Epithelial cell of proximal tubule (primary cell): ENCODE measurements around the gene UFC1. TPM values are rescaled to one million over a fixed set of nuclear protein-coding genes. Genes with fewer than 3 reads are reported as not detected.

Experiments used
- DNase-seq: peaks from one replicate; pipeline ENCODE4 v3.0.0-alpha.2; 2011; ENCODE audit warnings: low read depth
- H3K4me3 ChIP-seq: 2 replicates; pipeline ENCODE4 v1.5.1; 2011; ENCODE audit warnings: low read depth, mild to moderate bottlenecking, low read length
- CTCF ChIP-seq: conservative IDR thresholded peaks from 2 replicates; pipeline ENCODE4 v1.5.1; 2012; ENCODE audit warnings: low read depth, mild to moderate bottlenecking, low read length
- total RNA-seq: library from RNA; depleted of rRNA; stranded (reverse); fragments of >200 nt; gene quantifications from 2 replicates; pipeline ENCODE4 v1.2.3, GENCODE V29; 2015

The UFC1 gene
- total RNA-seq, 1 donor from 2014 or later, result 117 TPM

GRCh38 chr1:161138431-161138830 lies 15.3 kb upstream of the UFC1 start:
- DNase-seq, result no peak
- H3K4me3 ChIP-seq, result no peak overlapping the region
- no peak for TF ChIP-seq CTCF

GRCh38 chr1:161139766-161140165 lies 14.0 kb upstream of the UFC1 start:
- TF ChIP-seq CTCF, result peak; percentile 66
- DNase-seq, result no peak

GRCh38 chr1:161140755-161141400 lies 12.9 kb upstream of the UFC1 start:
- H3K4me3 ChIP-seq, result no peak overlapping the region
- no peak for DNase-seq

More at GRCh38 chr1:161139766-161140165, 14.0 kb upstream of the UFC1 start:
- H3K4me3 ChIP-seq, result no peak overlapping the region

GRCh38 chr1:161145832-161146231 lies 7.9 kb upstream of the UFC1 start:
- TF ChIP-seq CTCF, result no peak
- H3K4me3 ChIP-seq, result no peak overlapping the region
- no peak for DNase-seq

More at GRCh38 chr1:161140755-161141400, 12.9 kb upstream of the UFC1 start:
- TF ChIP-seq CTCF, result no peak

GRCh38 chr1:161153176-161153575 lies 602 bp upstream of the UFC1 start:
- no peak for TF ChIP-seq CTCF
- DNase-seq, result no peak
- peak overlapping the region; percentile 71 for H3K4me3 ChIP-seq

- H3K4me3 ChIP-seq, result no peak overlapping the region
- TF ChIP-seq CTCF, result no peak
- no peak for DNase-seq
Measured at GRCh38 chr1:161157867-161158266, 4.1 kb downstream of the UFC1 start.
